HepG2 (cell line): ENCODE results near the gene ADAMTS16. TPM values are rescaled to one million over a fixed set of nuclear protein-coding genes. Genes with fewer than 3 reads are reported as not detected.

Experiments
- ATAC-seq: fragments of 200-7000 bp; cut with Tn5 transposase; 3 replicates; pipeline ENCODE4 v1.9.1; 2020; ENCODE audit warnings: mild to moderate bottlenecking, moderate library complexity
- BruUV-seq: library from RNA; stranded (reverse); fragments of 400-500 nt; replicated peaks from 2 replicates; lab custom pipeline; 2021; lab: Mats Ljungman, UMichigan
- CTCF ChIA-PET: fragments of 300-600 bp; formaldehyde crosslinking; extraction: SDS; loops from one replicate; lab custom pipeline; 2021; ENCODE audit warnings: low total read pairs, inconsistent platforms, low intra/inter-chr PET ratio; lab: Yijun Ruan, JAX
- POLR2A ChIA-PET: fragments of 350-600 bp; sonication (Branson Sonifier 250); formaldehyde crosslinking; loops from one replicate; lab custom pipeline; 2020; ENCODE audit warnings: antibody characterized with exemption, inconsistent platforms; lab: Yijun Ruan, JAX
- DNase-seq: peaks from one replicate; pipeline ENCODE4 v3.0.0-alpha.2; 2015; ENCODE audit warnings: low spot score
- FAIRE-seq: peaks from 3 replicates; lab custom pipeline; 2011; peaks lifted over from hg19 to GRCh38; lab: Jason Lieb, UNC
- H2AFZ ChIP-seq: one replicate; pipeline ENCODE4 v1.6.1; 2011; ENCODE audit warnings: low read length, inconsistent platforms
- H3K27ac ChIP-seq: fragments of 300-600 bp; 3 replicates; pipeline ENCODE4 v1.8.0; 2011; ENCODE audit warnings: mixed run types, mild to moderate bottlenecking, mixed read lengths, low read length, inconsistent platforms; ENCODE audit not compliant: insufficient read depth; ENCODE audit errors: extremely low read length
- H3K27me3 ChIP-seq, 2 experiments: fragments of 200-600 bp in 1 of 2; 2 replicates in 1 of 2; 3 replicates in 1 of 2; pipeline versions ENCODE4 v1.6.0 to v1.8.0; 2011; ENCODE audit warnings: low read length in 2 of 2, mild to moderate bottlenecking in 2 of 2, moderate library complexity in 2 of 2, inconsistent platforms in 1 of 2; ENCODE audit not compliant: insufficient read depth in 2 of 2, control insufficient read depth in 1 of 2
- H3K36me3 ChIP-seq, 2 experiments: fragments of 200-600 bp in 1 of 2; replicated peaks in 1 of 2; 2 replicates in 1 of 2; 3 replicates in 1 of 2; pipeline versions ENCODE4 v1.5.1 to v1.8.0; 2011; ENCODE audit warnings: low read length in 2 of 2, inconsistent platforms in 1 of 2; ENCODE audit not compliant: insufficient read depth in 2 of 2, control insufficient read depth in 1 of 2
- H3K4me1 ChIP-seq: 2 replicates; pipeline ENCODE4 v1.5.1; 2012; ENCODE audit warnings: low read length, inconsistent platforms; ENCODE audit not compliant: insufficient read depth
- H3K4me2 ChIP-seq: 2 replicates; pipeline ENCODE4 v1.6.0; 2011; ENCODE audit warnings: low read depth, low read length, inconsistent platforms
- H3K4me3 ChIP-seq, 3 experiments: fragments of 200-600 bp in 1 of 3; sonication (generic), shearing (Covaris generic) in 1 of 3; replicated peaks in 1 of 3; 2 replicates each; pipeline ENCODE4 v1.5.1; 2011 to 2016; ENCODE audit warnings: low read length in 3 of 3, inconsistent platforms in 2 of 3, low read depth in 2 of 3, mild to moderate bottlenecking in 2 of 3, control low read depth in 1 of 3, mixed read lengths in 1 of 3; ENCODE audit not compliant: insufficient read depth in 1 of 3
- H3K79me2 ChIP-seq: one replicate; pipeline ENCODE4 v1.6.1; 2011; ENCODE audit warnings: low read length, inconsistent platforms; ENCODE audit not compliant: insufficient read depth
- H3K9ac ChIP-seq: 2 replicates; pipeline ENCODE4 v1.6.0; 2011; ENCODE audit warnings: mild to moderate bottlenecking, low read depth, low read length, inconsistent platforms; ENCODE audit not compliant: insufficient read depth
- H3K9me3 ChIP-seq: 2 replicates; pipeline ENCODE4 v1.5.1; 2012; ENCODE audit warnings: mild to moderate bottlenecking, low read length
- H4K20me1 ChIP-seq: 2 replicates; pipeline ENCODE4 v1.6.0; 2011; ENCODE audit warnings: inconsistent platforms, mild to moderate bottlenecking, low read length, moderate library complexity; ENCODE audit not compliant: insufficient read depth
- ARID2 ChIP-seq: sonication (generic); formaldehyde crosslinking; IDR thresholded peaks from 2 replicates; pipeline ENCODE4 v1.8.1; 2022; ENCODE audit warnings: mild to moderate bottlenecking, missing genetic modification reagents, borderline replicate concordance
- ARNT ChIP-seq: fragments of 450-650 bp; IDR thresholded peaks from 2 replicates; pipeline ENCODE4 v1.6.1; 2017
- E2F2 ChIP-seq: sonication (generic); formaldehyde crosslinking; IDR thresholded peaks from 2 replicates; pipeline ENCODE4 v1.4.0; 2020; ENCODE audit warnings: missing genetic modification reagents, borderline replicate concordance
- ERF ChIP-seq: IDR thresholded peaks from 2 replicates; pipeline ENCODE4 v1.6.1; 2018; ENCODE audit warnings: missing biosample characterization, missing genetic modification reagents
- IRF2 ChIP-seq: IDR thresholded peaks from 2 replicates; pipeline ENCODE4 v1.6.1; 2018; ENCODE audit warnings: missing genetic modification reagents, missing compliant biosample characterization
- MAFF ChIP-seq: IDR thresholded peaks from 2 replicates; pipeline ENCODE4 v1.6.1; 2011; ENCODE audit warnings: low read depth, low read length, improper control_type of control experiment
- MAFK ChIP-seq, 2 experiments: IDR thresholded peaks in 1 of 2; conservative IDR thresholded peaks in 1 of 2; 2 replicates each; pipeline ENCODE4 v1.6.1; 2011; ENCODE audit warnings: improper control_type of control experiment in 2 of 2, low read length in 2 of 2
- NFE2 ChIP-seq: sonication (generic); formaldehyde crosslinking; IDR thresholded peaks from 2 replicates; pipeline ENCODE4 v1.4.0; 2020; ENCODE audit warnings: missing genetic modification reagents
- NFE2L2 ChIP-seq: fragments of 150-350 bp; IDR thresholded peaks from 2 replicates; pipeline ENCODE4 v1.6.1; 2014; ENCODE audit warnings: low read length
- PATZ1 ChIP-seq: sonication (generic); formaldehyde crosslinking; IDR thresholded peaks from 2 replicates; pipeline ENCODE4 v1.4.0; 2020; ENCODE audit warnings: missing genetic modification reagents
- RFX5 ChIP-seq: IDR thresholded peaks from 2 replicates; pipeline ENCODE4 v1.6.1; 2011; ENCODE audit warnings: low read depth, low read length, improper control_type of control experiment
- RXRB ChIP-seq: IDR thresholded peaks from 2 replicates; pipeline ENCODE4 v1.6.1; 2016; ENCODE audit warnings: borderline replicate concordance, missing genetic modification reagents, missing compliant biosample characterization
- SALL1 ChIP-seq: sonication (generic); formaldehyde crosslinking; IDR thresholded peaks from 2 replicates; pipeline ENCODE4 v1.8.0; 2022; ENCODE audit warnings: mild to moderate bottlenecking, missing genetic modification reagents
- SETDB1 ChIP-seq: sonication (generic); formaldehyde crosslinking; IDR thresholded peaks from 2 replicates; pipeline ENCODE4 v1.5.1; 2020; ENCODE audit warnings: missing genetic modification reagents, mild to moderate bottlenecking, borderline replicate concordance
- SP5 ChIP-seq: IDR thresholded peaks from 2 replicates; pipeline ENCODE4 v1.6.1; 2016; ENCODE audit warnings: low read depth, borderline replicate concordance
- TEAD3 ChIP-seq: optimal IDR thresholded peaks from 2 replicates; pipeline ENCODE3; 2016; ENCODE audit warnings: borderline replicate concordance
- ZNF263 ChIP-seq: sonication (generic); formaldehyde crosslinking; IDR thresholded peaks from 2 replicates; pipeline ENCODE4 v1.4.0; 2020; ENCODE audit warnings: missing genetic modification reagents
- ZNF607 ChIP-seq: sonication (generic); formaldehyde crosslinking; IDR thresholded peaks from 2 replicates; pipeline ENCODE4 v1.5.1; 2020; ENCODE audit warnings: missing genetic modification reagents, mild to moderate bottlenecking, borderline replicate concordance
- ZSCAN12 ChIP-seq: sonication (generic); formaldehyde crosslinking; IDR thresholded peaks from 2 replicates; pipeline ENCODE4 v1.9.0; 2021; ENCODE audit warnings: mild to moderate bottlenecking, missing genetic modification reagents
- whole genome bisulfite sequencing: methylation state at CpG from one replicate; pipeline ENCODE4 v1.1.6; 2017; ENCODE audit warnings: low lambda C conversion rate; 5-methylcytosine and 5-hydroxymethylcytosine counted together
- in situ Hi-C: cut with HindIII; loops from 2 replicates; pipeline ENCODE4 v1.10.0; 2017; ENCODE audit warnings: low pct_unique_long_range_greater_than_20kb; ENCODE audit not compliant: extremely low pct_ligation_motif_present
- intact Hi-C: fragments of 100-400 bp; cut with micrococcal nuclease; formaldehyde crosslinking; loops from one replicate; pipeline ENCODE4 v1.10.0; 2022; ENCODE audit not compliant: unreplicated experiment
- polyA plus RNA-seq, 8 experiments: library from polyadenylated mRNA; depleted of rRNA in 3 of 8; stranded (reverse) in 7 of 8; unstranded in 1 of 8; fragments of >200 nt; fragmentation: Illumina TruSeq in 4 of 8; extraction: Trizol in 4 of 8; gene quantifications; 2 replicates each; pipeline versions ENCODE4 v1.2.1 to v1.2.3, GENCODE V29; 2011 to 2016; ENCODE audit warnings: low read depth in 4 of 8, missing spikeins in 1 of 8, mixed read lengths in 1 of 8; ENCODE audit not compliant: insufficient read depth in 1 of 8
- total RNA-seq, 5 experiments: library from RNA; depleted of rRNA; stranded (reverse); fragments of >200 nt; fragmentation: Illumina TruSeq; extraction: Trizol; gene quantifications; 2 replicates each; pipeline ENCODE4 v1.2.3, GENCODE V29; 2016; ENCODE audit warnings: low read depth in 1 of 5
- TF ChIP-seq, protein P1 (sequence below): sonication (generic); formaldehyde crosslinking; IDR thresholded peaks from 2 replicates; pipeline ENCODE4 v1.4.0; 2020; ENCODE audit warnings: missing genetic modification reagents

Gene ADAMTS16
- total and polyA plus RNA-seq, 2 of the 13 experiments (the other 11 are each of a cell fraction or from before 2014, with no cell fraction given): 0.02 to 0.03 TPM

DNA sequence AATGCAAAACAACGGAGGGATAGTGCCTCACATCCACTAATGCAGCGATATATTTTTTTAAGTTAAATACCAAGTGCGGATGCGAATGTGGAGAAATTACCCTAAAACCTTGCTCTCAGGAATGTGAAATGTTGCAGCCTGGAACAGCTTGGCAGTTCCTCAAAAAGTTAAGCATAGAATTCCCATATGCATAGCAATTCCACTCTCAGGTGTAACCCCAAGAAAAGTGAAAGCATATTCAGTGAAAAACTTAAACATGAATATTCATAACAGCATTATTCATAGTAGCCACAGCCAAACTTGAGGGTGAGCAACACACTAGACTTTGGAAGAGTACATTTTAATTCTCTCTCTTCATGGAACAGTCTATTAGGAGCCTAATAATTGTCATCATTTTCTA is 199.1 kb downstream of the ADAMTS16 start (continued):
- no peak for TF ChIP-seq E2F2 (CRISPR knock-in tag)

DNA sequence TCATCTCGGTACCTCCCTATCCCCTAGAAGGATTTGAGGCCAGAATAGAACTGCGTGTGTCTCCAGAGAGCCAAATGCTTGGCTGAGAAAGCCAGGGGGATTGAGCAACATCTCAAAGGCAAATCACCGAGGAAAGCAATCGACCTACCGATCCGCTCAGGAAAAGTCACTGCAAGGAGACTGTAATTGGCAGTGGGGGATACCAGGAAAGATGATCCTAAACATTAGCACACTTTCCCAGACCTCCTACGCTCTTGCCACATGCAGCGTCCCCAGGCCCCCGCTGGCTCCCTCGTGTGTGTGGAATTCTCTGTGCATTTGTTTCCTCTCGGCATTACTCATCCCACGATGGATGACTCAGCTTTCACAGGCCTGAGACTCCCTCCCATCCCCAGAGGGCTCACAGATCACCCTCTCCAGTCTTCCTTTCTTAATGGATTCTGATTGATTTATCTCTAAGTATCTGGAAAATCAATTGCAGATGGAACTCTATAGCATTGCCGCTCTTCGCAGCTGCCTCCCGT is 200.1 kb downstream of the ADAMTS16 start:
- intact Hi-C loops (loop anchor here (2.0 kb wide), 1 partner anchor 199 kb away; the partner anchor contains the start of gene ADAMTS16), in situ Hi-C loops (no loop called here)
- Histone ChIP-seq H3K79me2 (no peaks in the 10 kb centered on the region), H4K20me1 (no peaks in the 10 kb centered on the region), H2AFZ (no peak overlapping the region), H3K4me2 (no peak overlapping the region), H3K9ac (no peak overlapping the region), H3K27ac (no peak overlapping the region), H3K4me3 (no peak overlapping the region), H3K27me3 (no peaks in the 10 kb centered on the region), H3K9me3 (no peaks in the 10 kb centered on the region), H3K36me3 (no peaks in the 10 kb centered on the region), H3K4me1 (peaks cover 23% of the 10 kb centered on the region)
- POLR2A ChIA-PET: no interaction called here
- CTCF ChIA-PET: interaction anchor here (1.2 to 1.6 kb wide), 2 partner anchors 54 to 79 kb away, joined by 3 to 5 read pairs; no protein-coding TSS in a partner anchor
- ATAC-seq: peak; percentile 94
- BruUV-seq: no TSS peak
- peak; percentile 73 for DNase-seq
- no peak for FAIRE-seq
- WGBS: 62% methylated on average over 15 of the region's 15 CpGs
- peak; percentile 72; the same call in 1 of the 2 replicates for TF ChIP-seq NFE2 (CRISPR knock-in tag)
- no peak for TF ChIP-seq RFX5
- peak; percentile 25; the same call in 1 of the 2 replicates for TF ChIP-seq PATZ1 (CRISPR knock-in tag)
- TF ChIP-seq SETDB1 (CRISPR knock-in tag): no peak
- no peak for TF ChIP-seq ZNF607 (CRISPR knock-in tag)
- 0 out of 2 replicates have a peak, but pooled peaks have one; percentile 22 for TF ChIP-seq IRF2
- peak; percentile 93 for TF ChIP-seq NFE2L2
- TF ChIP-seq ERF: peak; percentile 41; the same call in 1 of the 2 replicates
- TF ChIP-seq ZSCAN12 (CRISPR knock-in tag): no peak
- TF ChIP-seq, protein P1, sequence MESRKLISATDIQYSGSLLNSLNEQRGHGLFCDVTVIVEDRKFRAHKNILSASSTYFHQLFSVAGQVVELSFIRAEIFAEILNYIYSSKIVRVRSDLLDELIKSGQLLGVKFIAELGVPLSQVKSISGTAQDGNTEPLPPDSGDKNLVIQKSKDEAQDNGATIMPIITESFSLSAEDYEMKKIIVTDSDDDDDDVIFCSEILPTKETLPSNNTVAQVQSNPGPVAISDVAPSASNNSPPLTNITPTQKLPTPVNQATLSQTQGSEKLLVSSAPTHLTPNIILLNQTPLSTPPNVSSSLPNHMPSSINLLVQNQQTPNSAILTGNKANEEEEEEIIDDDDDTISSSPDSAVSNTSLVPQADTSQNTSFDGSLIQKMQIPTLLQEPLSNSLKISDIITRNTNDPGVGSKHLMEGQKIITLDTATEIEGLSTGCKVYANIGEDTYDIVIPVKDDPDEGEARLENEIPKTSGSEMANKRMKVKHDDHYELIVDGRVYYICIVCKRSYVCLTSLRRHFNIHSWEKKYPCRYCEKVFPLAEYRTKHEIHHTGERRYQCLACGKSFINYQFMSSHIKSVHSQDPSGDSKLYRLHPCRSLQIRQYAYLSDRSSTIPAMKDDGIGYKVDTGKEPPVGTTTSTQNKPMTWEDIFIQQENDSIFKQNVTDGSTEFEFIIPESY (CRISPR knock-in tag): no peak
- TF ChIP-seq ARNT: no peak
- TF ChIP-seq MAFF: peak; percentile 78
- TF ChIP-seq TEAD3 (CRISPR knock-in tag): peak; percentile 99
- no peak for TF ChIP-seq SP5 (CRISPR knock-in tag)
- TF ChIP-seq MAFK (conservative IDR thresholded peaks at IDR 0.05 in 1 of 2, IDR thresholded peaks at IDR 0.05 in 1 of 2; ENCODE audit: low read length in 2 of 2): peak; percentile 60 to 86
- 0 out of 2 replicates have a peak, but pooled peaks have one; percentile 27 for TF ChIP-seq RXRB (CRISPR knock-in tag)
- TF ChIP-seq SALL1 (CRISPR knock-in tag): peak; percentile 46; the same call in 1 of the 2 replicates
- TF ChIP-seq ZNF263 (CRISPR knock-in tag): 0 out of 2 replicates have a peak, but pooled peaks have one; percentile 27
- no peak for TF ChIP-seq ARID2 (CRISPR knock-in tag)
